VCaP (cell line): Measurements from ENCODE around the gene CLCNKB.

Experiments
- H3K27ac ChIP-seq: fragments of 450-650 bp; 2 replicates; pipeline ENCODE4 v1.5.1; 2017
- TF ChIP-seq, protein P1 (sequence below): fragments of 450-650 bp; conservative IDR thresholded peaks from 2 replicates; pipeline ENCODE4 v1.5.1; 2017; ENCODE audit warnings: mild to moderate bottlenecking, moderate library complexity

CLCNKB gene

GRCh38 chr1:16070640-16071355, 27.2 kb downstream of the CLCNKB start:
- H3K27ac ChIP-seq, result no peak overlapping the region
- TF ChIP-seq, protein P1, sequence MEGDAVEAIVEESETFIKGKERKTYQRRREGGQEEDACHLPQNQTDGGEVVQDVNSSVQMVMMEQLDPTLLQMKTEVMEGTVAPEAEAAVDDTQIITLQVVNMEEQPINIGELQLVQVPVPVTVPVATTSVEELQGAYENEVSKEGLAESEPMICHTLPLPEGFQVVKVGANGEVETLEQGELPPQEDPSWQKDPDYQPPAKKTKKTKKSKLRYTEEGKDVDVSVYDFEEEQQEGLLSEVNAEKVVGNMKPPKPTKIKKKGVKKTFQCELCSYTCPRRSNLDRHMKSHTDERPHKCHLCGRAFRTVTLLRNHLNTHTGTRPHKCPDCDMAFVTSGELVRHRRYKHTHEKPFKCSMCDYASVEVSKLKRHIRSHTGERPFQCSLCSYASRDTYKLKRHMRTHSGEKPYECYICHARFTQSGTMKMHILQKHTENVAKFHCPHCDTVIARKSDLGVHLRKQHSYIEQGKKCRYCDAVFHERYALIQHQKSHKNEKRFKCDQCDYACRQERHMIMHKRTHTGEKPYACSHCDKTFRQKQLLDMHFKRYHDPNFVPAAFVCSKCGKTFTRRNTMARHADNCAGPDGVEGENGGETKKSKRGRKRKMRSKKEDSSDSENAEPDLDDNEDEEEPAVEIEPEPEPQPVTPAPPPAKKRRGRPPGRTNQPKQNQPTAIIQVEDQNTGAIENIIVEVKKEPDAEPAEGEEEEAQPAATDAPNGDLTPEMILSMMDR, result no peak

DNA sequence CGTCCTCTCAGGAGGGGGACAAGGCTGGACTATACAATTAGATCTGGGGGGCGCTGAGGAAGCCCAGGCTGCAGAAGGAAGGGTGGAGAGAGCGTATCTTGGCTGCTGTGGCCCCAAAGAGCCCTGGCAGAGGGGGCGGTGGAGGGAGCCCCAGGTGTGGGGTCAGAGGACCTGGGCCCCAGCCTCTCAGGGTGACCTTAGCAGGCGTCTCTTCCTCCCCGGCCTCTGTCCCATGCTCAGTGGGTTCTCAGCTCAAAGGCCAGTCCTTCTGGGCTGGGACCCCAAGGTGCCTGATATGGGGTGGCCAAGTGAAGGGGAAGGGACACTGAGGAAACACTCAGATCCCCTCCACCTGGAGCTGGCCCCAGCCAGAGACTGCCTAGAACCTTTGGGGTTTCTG, 28.0 kb downstream of the CLCNKB start:
- TF ChIP-seq, protein P1, result no peak

DNA sequence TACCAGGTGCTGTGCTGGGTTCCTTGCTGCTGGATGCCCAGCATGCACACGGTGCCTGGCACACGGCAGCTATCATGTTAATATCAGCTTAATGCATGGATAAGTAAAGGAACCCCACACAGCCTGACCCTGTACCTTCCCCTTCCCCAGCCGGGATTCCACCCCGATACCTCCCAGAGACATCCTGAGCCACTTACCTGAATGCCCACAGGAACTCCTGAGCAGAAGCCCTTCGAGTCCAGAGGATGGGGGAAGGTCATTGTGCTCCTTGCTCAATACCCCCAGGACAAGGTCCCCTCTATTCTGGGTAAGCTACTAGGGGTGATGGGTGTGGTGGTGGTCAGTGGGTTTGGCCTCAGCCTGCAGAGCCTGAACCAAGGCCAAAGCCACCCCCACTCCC, 28.5 kb downstream of the CLCNKB start:
- TF ChIP-seq, protein P1, result no peak
- H3K27ac ChIP-seq, result no peak overlapping the region

More for the DNA sequence above, 28.0 kb downstream of the CLCNKB start:
- H3K27ac ChIP-seq, result no peak overlapping the region

DNA sequence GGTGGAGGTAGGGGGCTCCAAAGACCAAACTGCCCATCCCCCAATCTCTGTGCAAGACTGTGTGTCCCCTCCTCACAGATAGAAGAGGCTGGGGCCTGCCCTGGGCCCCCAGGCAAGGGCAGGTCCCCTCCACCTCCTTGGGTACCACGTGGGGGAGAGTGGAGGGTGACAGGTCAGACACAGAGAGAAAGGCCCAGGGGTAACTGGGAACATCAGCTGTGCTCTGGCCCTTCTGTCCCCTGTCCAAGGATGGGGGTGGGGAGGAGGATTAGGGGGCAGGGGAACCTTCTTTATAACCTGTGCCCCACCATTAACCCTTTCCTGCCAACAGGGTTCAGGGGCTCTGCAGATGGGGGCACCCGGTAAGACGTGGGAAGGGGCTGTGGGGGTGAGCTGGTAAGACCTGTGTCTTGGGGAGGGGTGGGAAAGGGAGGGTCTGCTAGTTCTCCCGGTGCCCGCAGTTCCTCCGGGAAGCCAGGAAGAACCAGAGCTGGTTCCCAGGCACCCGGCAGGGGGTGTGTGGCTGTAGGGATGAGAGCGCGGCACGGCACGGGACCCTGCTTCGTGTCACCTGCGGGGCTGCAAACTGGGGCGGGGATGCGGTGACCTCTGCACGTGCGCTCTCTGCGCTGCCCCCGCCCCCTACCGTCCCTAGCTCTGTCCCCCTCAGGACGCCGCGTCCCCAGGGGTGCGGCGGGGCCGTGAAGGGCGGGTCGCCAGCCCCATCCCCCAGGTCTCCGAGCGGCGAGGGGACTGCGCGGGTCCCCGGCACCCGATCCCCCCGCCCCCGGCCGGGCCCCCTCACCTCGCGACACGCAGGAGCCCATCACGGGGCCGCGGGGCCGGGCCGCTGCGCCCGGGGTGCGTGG, 29.3 kb downstream of the CLCNKB start:
- TF ChIP-seq, protein P1, result no peak
- H3K27ac ChIP-seq, result peak overlapping the region; percentile 41; the same call in 1 of the 2 replicates

GRCh38 chr1:16073490-16074119, 30.0 kb downstream of the CLCNKB start, which contains the start of gene FAM131C:
TSS of gene FAM131C (minus strand) at chr1:16073651. CDS start at chr1:16073442, 209 bp downstream.
- H3K27ac ChIP-seq, result peak within 1 kb of the TSS; percentile 41; the same call in 1 of the 2 replicates
- TF ChIP-seq, protein P1, result peak; percentile 93

DNA sequence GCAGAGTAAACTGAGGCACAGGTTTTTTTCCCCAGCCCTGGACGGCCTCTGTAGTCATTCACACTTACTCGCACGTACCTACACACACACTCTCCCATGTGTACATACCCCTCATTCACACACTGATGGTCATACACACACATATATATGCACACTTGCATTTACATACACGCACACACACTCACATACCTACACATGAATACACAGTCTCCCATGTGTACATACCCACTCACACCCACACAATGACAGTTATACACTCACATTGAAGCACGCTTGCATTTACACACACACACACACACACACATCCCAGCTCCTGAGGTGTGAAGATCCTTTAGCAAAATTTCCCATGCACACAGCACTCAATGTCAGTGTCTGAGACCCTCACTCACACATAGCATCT, 30.6 kb downstream of the CLCNKB start:
- TF ChIP-seq, protein P1, result no peak
- H3K27ac ChIP-seq, result no peak overlapping the region
